ENCODE results near the gene ADCYAP1R1. TPM values are rescaled to one million over a fixed set of nuclear protein-coding genes. Genes with fewer than 3 reads are reported as not detected.

Gene ADCYAP1R1
- total RNA-seq, 1 donor from 2014 or later = 1.8 TPM

DNA sequence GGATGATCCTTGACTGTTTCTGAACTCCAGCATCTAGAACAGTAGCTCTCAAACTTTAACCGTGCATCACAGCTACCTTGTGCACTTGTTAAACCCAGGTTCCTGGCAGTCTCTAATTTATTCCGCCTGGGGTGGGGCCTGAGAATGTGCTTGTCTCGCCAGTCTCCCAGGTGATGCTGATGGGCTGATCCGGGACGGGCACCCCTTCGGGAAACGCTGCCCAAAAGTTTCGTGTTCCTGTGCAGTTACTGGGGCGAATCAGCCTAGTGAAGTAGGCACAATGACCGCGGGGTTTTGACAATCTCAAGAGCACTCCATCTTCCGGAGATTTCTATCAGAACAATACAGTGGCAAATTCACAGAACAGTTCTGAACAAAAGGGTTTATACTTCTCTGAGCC lies 29.9 kb downstream of the ADCYAP1R1 start:
- Histone ChIP-seq H3K9me3 (no peaks in the 10 kb centered on the region), H3K4me3 (no peak overlapping the region), H3K4me1 (no peaks in the 10 kb centered on the region), H3K27ac (no peak overlapping the region), H3K36me3 (no peaks in the 10 kb centered on the region), H3K27me3 (no peaks in the 10 kb centered on the region)
- intact Hi-C loops (cut with DNase I) = no loop called here
- peak; percentile 36 for DNase-seq
- ATAC-seq = no peak
- TF ChIP-seq, protein P1, sequence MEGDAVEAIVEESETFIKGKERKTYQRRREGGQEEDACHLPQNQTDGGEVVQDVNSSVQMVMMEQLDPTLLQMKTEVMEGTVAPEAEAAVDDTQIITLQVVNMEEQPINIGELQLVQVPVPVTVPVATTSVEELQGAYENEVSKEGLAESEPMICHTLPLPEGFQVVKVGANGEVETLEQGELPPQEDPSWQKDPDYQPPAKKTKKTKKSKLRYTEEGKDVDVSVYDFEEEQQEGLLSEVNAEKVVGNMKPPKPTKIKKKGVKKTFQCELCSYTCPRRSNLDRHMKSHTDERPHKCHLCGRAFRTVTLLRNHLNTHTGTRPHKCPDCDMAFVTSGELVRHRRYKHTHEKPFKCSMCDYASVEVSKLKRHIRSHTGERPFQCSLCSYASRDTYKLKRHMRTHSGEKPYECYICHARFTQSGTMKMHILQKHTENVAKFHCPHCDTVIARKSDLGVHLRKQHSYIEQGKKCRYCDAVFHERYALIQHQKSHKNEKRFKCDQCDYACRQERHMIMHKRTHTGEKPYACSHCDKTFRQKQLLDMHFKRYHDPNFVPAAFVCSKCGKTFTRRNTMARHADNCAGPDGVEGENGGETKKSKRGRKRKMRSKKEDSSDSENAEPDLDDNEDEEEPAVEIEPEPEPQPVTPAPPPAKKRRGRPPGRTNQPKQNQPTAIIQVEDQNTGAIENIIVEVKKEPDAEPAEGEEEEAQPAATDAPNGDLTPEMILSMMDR (IDR thresholded peaks at IDR 0.05) = no peak

DNA sequence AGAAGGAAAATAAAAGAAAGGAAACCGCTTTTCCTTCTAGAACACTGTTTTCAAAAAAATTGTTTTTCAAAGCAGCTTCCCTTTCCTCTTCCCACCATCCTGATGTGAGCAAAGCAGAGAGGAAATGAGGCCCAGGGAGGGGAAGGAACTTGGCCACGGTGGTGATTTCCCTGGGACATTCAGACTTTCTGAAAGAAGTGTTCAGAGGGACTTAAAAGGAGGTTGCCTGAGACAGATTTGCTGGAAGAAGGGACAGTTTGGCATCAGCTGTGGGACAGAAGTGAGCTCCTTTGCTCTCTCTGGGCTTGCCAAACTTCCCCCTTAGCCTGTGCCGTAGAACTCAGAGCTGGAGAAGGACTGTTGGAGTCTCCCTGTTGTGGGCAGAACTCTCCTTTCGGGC lies 30.3 kb downstream of the ADCYAP1R1 start:
- no peak overlapping the region for H3K27ac ChIP-seq
- H3K4me3 ChIP-seq = no peak overlapping the region
- no peaks in the 10 kb centered on the region for H3K4me1 ChIP-seq
- intact Hi-C loops (cut with DNase I) = no loop called here
- H3K36me3 ChIP-seq = no peaks in the 10 kb centered on the region
- no peaks in the 10 kb centered on the region for H3K9me3 ChIP-seq
- no peak for ATAC-seq
- H3K27me3 ChIP-seq = no peaks in the 10 kb centered on the region
- TF ChIP-seq, protein P1 (IDR thresholded peaks at IDR 0.05) = no peak
- DNase-seq = peak; percentile 10

DNA sequence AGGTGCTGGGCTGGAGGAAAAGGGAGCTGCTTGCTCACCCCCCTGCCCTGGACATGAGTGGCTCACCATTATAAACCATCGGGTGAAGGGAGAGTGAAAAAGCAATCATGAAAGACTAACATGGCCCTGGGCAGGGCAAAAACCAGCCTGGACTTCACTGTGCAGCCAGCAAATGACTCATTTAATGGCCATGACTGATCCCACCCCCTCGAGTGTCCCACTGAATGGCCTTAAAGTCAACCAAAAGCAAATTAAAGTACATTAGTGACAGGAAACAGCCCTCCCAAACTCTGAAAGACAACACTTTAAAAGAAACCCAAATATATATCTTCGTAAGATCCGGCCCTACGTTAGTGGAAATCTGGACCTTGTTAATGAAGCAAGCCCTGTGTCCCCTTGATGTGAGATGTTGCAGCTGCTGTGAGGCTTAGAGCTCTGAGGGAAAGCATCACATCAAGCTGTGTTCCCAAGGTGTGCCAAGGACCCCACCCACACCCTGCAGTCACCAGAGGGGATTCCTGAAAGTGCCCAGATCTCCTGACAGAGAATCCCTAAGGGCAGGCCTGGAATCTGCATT lies 31.2 kb downstream of the ADCYAP1R1 start:
- Histone ChIP-seq H3K36me3 (no peaks in the 10 kb centered on the region), H3K4me3 (no peak overlapping the region), H3K27ac (no peak overlapping the region), H3K27me3 (no peaks in the 10 kb centered on the region), H3K4me1 (no peaks in the 10 kb centered on the region), H3K9me3 (no peaks in the 10 kb centered on the region)
- TF ChIP-seq, protein P1 (IDR thresholded peaks at IDR 0.05) = no peak
- DNase-seq = peak; percentile 25
- intact Hi-C loops (cut with DNase I) = no loop called here
- no peak for ATAC-seq

DNA sequence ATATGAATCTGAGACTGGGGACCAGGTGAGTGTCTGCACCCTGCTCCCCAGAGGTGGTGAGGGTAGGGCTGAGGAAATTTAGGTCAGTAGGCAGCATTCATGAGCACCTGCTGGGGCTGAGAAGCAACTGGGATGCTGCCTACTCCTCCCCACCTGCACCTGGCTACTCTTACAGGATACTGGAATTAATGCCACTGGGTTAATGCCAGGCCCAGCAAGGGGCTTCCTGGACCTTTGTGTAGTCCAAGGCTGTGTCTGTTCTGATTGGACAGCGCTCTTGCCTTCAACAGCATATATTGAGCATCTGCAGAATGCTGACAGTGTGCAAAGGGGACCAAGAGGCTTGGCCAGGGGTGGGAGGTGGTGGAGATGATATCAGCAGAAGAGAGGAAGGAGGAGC lies 32.1 kb downstream of the ADCYAP1R1 start:
- H3K4me3 ChIP-seq = no peak overlapping the region
- intact Hi-C loops (cut with DNase I) = no loop called here
- ATAC-seq = no peak
- no peaks in the 10 kb centered on the region for H3K9me3 ChIP-seq
- H3K27me3 ChIP-seq = no peaks in the 10 kb centered on the region
- no peaks in the 10 kb centered on the region for H3K4me1 ChIP-seq
- TF ChIP-seq, protein P1 (IDR thresholded peaks at IDR 0.05) = no peak
- DNase-seq = peak; percentile 36
- no peaks in the 10 kb centered on the region for H3K36me3 ChIP-seq
- H3K27ac ChIP-seq = no peak overlapping the region

DNA sequence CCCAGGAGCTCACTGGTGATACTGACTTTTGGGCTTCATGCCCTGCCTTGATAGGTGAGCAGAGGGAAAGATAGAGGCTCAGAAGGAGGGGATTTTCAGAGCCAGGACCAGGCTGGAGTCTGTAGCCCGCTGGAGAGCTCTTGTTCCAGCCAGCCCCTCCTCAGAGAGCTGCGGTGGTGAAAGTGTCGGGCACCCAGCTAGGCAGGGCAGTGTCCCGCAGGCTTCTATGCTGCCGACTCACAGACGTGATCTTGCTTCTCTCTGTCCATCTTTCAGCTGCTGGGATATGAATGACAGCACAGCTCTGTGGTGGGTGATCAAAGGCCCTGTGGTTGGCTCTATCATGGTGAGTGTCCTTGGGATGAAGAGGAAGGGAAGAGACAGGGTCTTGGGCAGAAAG lies 35.2 kb downstream of the ADCYAP1R1 start:
- Histone ChIP-seq H3K27ac (no peak overlapping the region), H3K9me3 (no peaks in the 10 kb centered on the region), H3K4me1 (no peaks in the 10 kb centered on the region), H3K36me3 (no peaks in the 10 kb centered on the region), H3K4me3 (no peak overlapping the region), H3K27me3 (no peaks in the 10 kb centered on the region)
- ATAC-seq (no peak), DNase-seq (peak; percentile 27)
- intact Hi-C loops (cut with DNase I) = no loop called here
- TF ChIP-seq, protein P1 (IDR thresholded peaks at IDR 0.05) = no peak

DNA sequence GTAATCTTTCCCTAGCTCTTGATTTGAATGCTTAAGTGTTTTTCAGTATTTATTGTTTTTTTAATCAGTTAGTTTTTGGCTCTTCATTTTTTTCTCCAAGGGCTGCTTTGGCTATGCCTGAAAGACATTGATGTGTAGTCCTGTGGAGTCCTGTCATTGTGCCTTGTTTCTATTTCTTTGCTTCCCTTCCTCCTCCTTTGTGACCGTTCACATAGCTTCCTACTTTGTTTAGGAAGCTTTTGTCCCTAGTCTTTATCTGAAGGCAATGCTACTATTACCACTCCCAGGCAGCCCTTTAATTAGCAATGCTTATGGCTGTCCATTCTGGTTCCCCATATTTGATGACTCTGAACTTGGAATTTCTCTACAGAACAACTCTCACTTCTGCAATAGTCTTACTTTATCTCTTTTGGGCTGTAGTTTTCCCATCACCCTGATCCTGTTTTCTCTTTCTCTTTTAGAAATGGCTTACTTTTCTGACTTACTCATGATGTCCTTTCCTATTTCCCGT lies 39.9 kb downstream of the ADCYAP1R1 start:
- Histone ChIP-seq H3K4me1 (no peaks in the 10 kb centered on the region), H3K27me3 (no peaks in the 10 kb centered on the region), H3K27ac (no peak overlapping the region), H3K4me3 (no peak overlapping the region), H3K36me3 (no peaks in the 10 kb centered on the region), H3K9me3 (no peaks in the 10 kb centered on the region)
- ATAC-seq (no peak), DNase-seq (no peak)
- TF ChIP-seq, protein P1 (IDR thresholded peaks at IDR 0.05) = no peak
- intact Hi-C loops (cut with DNase I) = no loop called here

All from upper lobe of right lung (tissue), 1 donor.